Activated CD4-positive, alpha-beta memory T cell treated with anti-CD3 and anti-CD28 coated beads for 36 hours (primary cell): ENCODE results near the gene TBC1D5. TPM values are rescaled to one million over a fixed set of nuclear protein-coding genes. Genes with fewer than 3 reads are reported as not detected.

Source experiments
- CTCF ChIA-PET: fragments of 350-600 bp; sonication (Branson Sonifier 250); formaldehyde crosslinking; loops from one replicate; lab custom pipeline; 2021; ENCODE audit warnings: antibody characterized with exemption, inconsistent platforms; lab: Charles Lee
- POLR2A ChIA-PET: fragments of 350-600 bp; sonication (Branson Sonifier 250); formaldehyde crosslinking; loops from one replicate; lab custom pipeline; 2021; ENCODE audit warnings: antibody characterized with exemption; lab: Charles Lee
- DNase-seq: peaks from one replicate; pipeline ENCODE4 v3.0.0-alpha.2; 2020
- H3K27ac Mint-ChIP-seq: one replicate; pipeline ENCODE4 v1.8.0; 2021; ENCODE audit warnings: mixed read lengths
- H3K27me3 Mint-ChIP-seq: one replicate; pipeline ENCODE4 v1.8.0; 2021; ENCODE audit warnings: mixed read lengths
- H3K36me3 Mint-ChIP-seq: one replicate; pipeline ENCODE4 v1.8.0; 2021; ENCODE audit warnings: mixed read lengths
- H3K4me1 Mint-ChIP-seq: one replicate; pipeline ENCODE4 v1.8.0; 2021; ENCODE audit warnings: low read depth, mixed read lengths
- H3K4me3 Mint-ChIP-seq: one replicate; pipeline ENCODE4 v1.8.0; 2021; ENCODE audit warnings: mild to moderate bottlenecking, mixed read lengths
- H3K9me3 Mint-ChIP-seq: one replicate; pipeline ENCODE4 v1.8.0; 2021; ENCODE audit warnings: mixed read lengths
- intact Hi-C: fragments of 100-400 bp; cut with micrococcal nuclease; formaldehyde crosslinking; loops from one replicate; pipeline ENCODE4 v1.15.1; 2023
- total RNA-seq, 2 experiments: library from RNA; stranded (reverse); gene quantifications; one replicate each; pipeline ENCODE4 v1.2.3, GENCODE V29; 2021

The TBC1D5 gene
- total RNA-seq, 2 experiments from 2014 or later = 49.2 to 53.7 TPM

DNA sequence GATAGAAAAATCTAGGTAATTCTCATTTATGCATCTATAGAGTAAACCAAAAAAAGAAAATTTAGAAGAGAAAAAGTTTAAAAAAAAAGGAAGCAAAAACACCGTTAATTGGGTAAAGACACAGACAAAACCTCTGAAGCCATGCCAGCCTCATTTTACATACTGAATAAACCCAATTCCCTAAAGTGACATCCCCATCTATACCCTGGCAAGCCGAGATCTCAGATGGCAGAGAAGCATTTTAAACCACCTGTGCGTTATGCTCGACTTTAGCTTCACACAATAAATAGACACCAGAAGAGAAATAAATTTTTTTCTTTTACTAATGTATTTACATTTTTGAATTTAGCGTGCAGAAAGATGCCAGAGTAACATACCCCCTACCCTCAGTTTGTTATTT is 475.6 kb downstream of the TBC1D5 start:
- CTCF ChIA-PET = no interaction called here
- POLR2A ChIA-PET = no interaction called here
- H3K4me3 Mint-ChIP-seq = no peak overlapping the region

DNA sequence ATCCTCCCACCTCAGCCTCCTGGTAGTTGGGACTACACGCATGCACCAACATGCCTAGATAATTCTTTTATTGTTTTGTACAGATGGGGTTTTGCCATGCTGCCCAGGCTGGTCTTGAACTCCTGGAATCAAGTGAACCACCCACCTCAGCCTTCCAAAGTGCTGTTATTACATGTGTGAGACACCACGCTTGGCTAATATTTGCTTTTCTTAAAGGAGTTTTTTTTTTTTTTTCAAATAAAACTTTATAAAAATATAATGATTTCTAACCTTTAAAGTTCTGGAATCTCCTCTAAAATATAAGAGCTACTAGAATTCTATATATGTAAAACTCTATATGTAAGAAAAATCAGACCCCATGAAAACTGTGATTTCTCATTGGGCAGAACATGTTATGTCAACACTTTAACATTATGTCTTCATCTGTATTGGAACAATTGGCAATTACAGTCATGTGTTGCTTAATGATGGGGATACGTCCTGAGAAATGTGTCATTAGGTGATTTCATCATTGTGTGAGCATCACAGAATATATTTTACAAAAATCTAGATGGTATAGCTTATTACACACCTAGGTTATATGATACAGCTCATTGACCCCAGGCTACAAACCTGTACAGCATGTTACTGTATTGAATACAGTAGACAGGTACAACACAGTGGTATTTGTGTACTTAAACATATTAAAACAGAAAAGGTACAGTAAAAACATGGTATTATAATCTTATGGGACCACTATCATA is 480.6 kb downstream of the TBC1D5 start:
- DNase-seq = no peak
- Mint-ChIP-seq H3K36me3 (no peaks in the 10 kb centered on the region), H3K9me3 (no peaks in the 10 kb centered on the region), H3K4me1 (no peaks in the 10 kb centered on the region), H3K4me3 (no peak overlapping the region), H3K27ac (no peak overlapping the region), H3K27me3 (no peaks in the 10 kb centered on the region)
- ChIA-PET POLR2A (no interaction called here), CTCF (interaction anchor here (0.6 to 1.9 kb wide), 3 partner anchors 151 to 579 kb away, joined by 3 to 7 read pairs (median 3); no protein-coding TSS in a partner anchor)
- intact Hi-C loops = no loop called here

More for the DNA sequence above, 475.6 kb downstream of the TBC1D5 start:
- intact Hi-C loops = no loop called here
- H3K4me1 Mint-ChIP-seq = no peaks in the 10 kb centered on the region
- H3K27me3 Mint-ChIP-seq = no peaks in the 10 kb centered on the region
- no peaks in the 10 kb centered on the region for H3K9me3 Mint-ChIP-seq
- no peak for DNase-seq
- H3K36me3 Mint-ChIP-seq = no peaks in the 10 kb centered on the region
- H3K27ac Mint-ChIP-seq = no peak overlapping the region

DNA sequence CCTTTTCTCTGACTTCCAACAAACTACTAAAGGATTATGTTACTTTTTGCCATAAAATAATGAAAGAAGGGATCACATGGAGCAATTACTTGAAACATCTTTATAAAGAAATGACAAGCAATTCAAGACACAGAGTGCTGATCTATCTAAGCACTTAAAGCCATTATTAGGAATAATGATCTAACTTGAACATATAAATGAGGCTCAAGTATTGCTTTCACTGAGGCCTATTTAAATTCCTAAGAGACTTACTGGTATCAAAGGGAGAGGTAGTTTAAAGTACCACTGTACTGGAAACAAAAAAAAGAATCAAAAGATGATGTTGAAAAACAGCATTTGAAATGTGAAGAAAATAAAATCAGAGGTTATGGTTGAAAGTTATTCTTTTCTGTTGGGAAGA is 482.2 kb downstream of the TBC1D5 start:
- no peaks in the 10 kb centered on the region for H3K27me3 Mint-ChIP-seq
- ChIA-PET POLR2A (no interaction called here), CTCF (interaction anchor here (0.8 to 1.5 kb wide), 5 partner anchors 44 to 581 kb away, joined by 3 to 15 read pairs (median 3); no protein-coding TSS in a partner anchor)
- no peak overlapping the region for H3K27ac Mint-ChIP-seq
- no peaks in the 10 kb centered on the region for H3K4me1 Mint-ChIP-seq
- DNase-seq = no peak
- no peaks in the 10 kb centered on the region for H3K9me3 Mint-ChIP-seq
- H3K4me3 Mint-ChIP-seq = no peak overlapping the region
- intact Hi-C loops = no loop called here
- H3K36me3 Mint-ChIP-seq = no peaks in the 10 kb centered on the region

DNA sequence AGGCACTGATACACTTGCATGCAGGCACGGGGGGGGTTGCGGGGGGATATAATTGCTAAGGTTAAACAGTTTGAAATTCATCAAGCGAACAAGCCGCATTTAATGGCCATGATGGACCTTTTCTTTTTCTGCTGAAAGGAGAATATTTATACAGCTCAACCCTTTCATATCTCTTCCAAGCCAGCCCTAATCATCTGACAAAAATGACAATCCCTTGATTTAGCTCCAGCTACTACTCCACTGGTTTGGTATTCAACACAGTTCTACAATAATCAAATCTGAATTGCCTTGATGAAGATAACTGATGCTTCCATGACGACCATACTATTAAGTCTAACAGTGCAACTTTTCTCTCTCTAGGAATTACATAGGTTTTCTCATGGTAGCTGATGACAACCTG is 482.7 kb downstream of the TBC1D5 start:
- Mint-ChIP-seq H3K4me1 (no peaks in the 10 kb centered on the region), H3K27me3 (no peaks in the 10 kb centered on the region), H3K36me3 (no peaks in the 10 kb centered on the region), H3K9me3 (no peaks in the 10 kb centered on the region), H3K27ac (no peak overlapping the region), H3K4me3 (no peak overlapping the region)
- POLR2A ChIA-PET = no interaction called here
- no peak for DNase-seq
- intact Hi-C loops = no loop called here
- CTCF ChIA-PET = interaction anchor here (0.8 to 1.5 kb wide), 5 partner anchors 45 to 582 kb away, joined by 3 to 15 read pairs (median 3); no protein-coding TSS in a partner anchor

DNA sequence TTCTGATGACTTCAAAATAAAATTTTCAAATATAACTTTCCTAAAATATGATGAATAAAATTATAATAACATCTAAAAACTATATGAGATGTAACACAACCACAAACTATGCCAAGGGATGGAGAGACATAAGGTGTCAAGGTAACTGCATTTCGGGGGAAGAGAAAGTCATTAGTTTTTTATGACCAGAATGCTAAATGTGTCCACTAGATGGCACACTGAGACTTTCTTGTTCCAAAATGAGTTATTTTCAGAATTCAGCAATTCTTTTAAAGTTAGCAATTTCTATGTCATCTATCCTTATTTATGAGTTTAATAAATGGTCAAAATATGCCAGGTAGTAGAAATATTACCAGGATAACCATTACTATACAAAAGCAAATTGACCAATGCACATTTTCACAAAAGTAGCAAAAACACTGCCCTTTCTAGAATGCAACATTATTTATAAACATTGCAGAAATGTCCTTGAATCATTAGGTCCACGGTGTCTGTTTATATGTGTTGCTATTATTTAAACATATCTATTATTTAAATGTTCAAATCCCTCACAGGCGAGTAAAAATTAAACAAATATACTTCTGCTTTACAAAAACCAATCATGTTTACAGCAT is 483.5 kb downstream of the TBC1D5 start:
- POLR2A ChIA-PET = no interaction called here
- CTCF ChIA-PET = interaction anchor here (0.9 to 1.5 kb wide), 6 partner anchors 10 to 583 kb away, joined by 3 to 15 read pairs (median 4); no protein-coding TSS in a partner anchor
- no peak for DNase-seq
- Mint-ChIP-seq H3K27me3 (no peaks in the 10 kb centered on the region), H3K36me3 (no peaks in the 10 kb centered on the region), H3K4me1 (no peaks in the 10 kb centered on the region), H3K27ac (no peak overlapping the region), H3K4me3 (no peak overlapping the region), H3K9me3 (no peaks in the 10 kb centered on the region)
- intact Hi-C loops = loop anchor here (1.0 kb wide), 2 partner anchors 154 to 582 kb away; no protein-coding TSS in a partner anchor

DNA sequence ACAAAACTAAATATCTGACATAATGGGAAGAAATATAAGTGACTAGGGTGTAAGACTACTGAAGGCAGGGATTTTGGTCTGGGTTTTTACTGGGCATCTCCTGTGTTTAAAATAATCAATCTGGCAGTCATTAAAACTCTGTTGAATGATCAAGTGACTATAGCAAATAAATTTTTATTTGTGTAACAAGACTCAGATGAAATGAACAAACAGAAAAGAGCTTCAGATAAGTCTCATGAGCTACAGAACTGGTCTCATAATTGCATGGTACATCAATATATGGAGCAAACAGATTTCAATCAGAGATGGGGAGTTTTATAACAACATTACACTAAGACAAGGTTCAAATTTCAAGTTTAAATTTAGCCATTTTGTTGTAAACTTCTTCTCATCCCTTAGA is 485.2 kb downstream of the TBC1D5 start:
- no peaks in the 10 kb centered on the region for H3K36me3 Mint-ChIP-seq
- no peak overlapping the region for H3K27ac Mint-ChIP-seq
- POLR2A ChIA-PET = no interaction called here
- H3K9me3 Mint-ChIP-seq = no peaks in the 10 kb centered on the region
- intact Hi-C loops = no loop called here
- no peak for DNase-seq
- H3K4me1 Mint-ChIP-seq = no peaks in the 10 kb centered on the region
- CTCF ChIA-PET = interaction anchor here (1.3 to 1.5 kb wide), 3 partner anchors 8 to 154 kb away, joined by 3 to 4 read pairs (median 4); no protein-coding TSS in a partner anchor
- no peaks in the 10 kb centered on the region for H3K27me3 Mint-ChIP-seq
- no peak overlapping the region for H3K4me3 Mint-ChIP-seq

DNA sequence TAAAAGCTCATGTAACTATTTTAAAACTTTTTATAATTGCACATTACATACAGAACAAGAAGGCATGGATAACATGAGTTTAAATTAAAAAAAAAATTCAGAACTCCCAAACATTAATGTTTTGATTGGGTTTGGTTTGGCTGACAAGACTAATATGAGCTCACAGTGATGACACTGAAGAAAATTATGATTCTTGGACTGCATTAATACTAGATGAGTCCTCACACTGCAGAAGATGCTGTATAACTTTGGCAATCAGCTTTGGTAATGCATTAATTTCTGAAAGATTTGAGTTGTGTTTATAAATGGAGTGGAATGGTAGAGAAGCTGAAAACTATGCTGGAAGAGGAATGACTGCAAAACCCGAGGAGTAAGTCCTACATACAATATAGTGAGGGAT is 498.8 kb downstream of the TBC1D5 start:
- POLR2A ChIA-PET = no interaction called here
- intact Hi-C loops = no loop called here

DNA sequence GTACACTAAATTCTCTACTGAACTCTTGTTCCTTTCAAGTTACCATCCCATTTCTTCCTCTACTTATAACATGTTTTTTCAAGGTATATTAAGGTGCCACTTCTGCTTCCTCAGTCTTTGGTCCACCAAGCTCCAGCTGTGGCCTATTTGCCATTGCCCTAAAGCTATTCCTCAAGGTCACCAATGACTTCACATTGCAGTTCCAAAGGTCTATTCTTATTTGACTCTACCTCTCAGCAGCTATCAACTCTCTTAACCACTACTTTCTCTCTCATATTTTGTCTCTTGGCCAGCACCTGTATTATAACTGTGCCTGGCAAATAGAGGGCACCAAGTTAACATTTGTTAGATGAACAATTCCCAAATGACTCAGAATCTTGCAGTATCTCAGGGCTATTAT is 503.0 kb downstream of the TBC1D5 start:
- Mint-ChIP-seq H3K27me3 (no peaks in the 10 kb centered on the region), H3K9me3 (no peaks in the 10 kb centered on the region), H3K36me3 (no peaks in the 10 kb centered on the region), H3K4me3 (no peak overlapping the region), H3K4me1 (peaks cover 12% of the 10 kb centered on the region), H3K27ac (no peak overlapping the region)
- POLR2A ChIA-PET = no interaction called here
- CTCF ChIA-PET = interaction anchor here (1.2 to 1.3 kb wide), 2 partner anchors 88 to 638 kb away, joined by 3 read pairs; no protein-coding TSS in a partner anchor
- DNase-seq = no peak
- intact Hi-C loops = loop anchor here (10.0 kb wide), 1 partner anchor 955 kb away; no protein-coding TSS in a partner anchor

More for the DNA sequence above, 498.8 kb downstream of the TBC1D5 start:
- no peaks in the 10 kb centered on the region for H3K9me3 Mint-ChIP-seq
- no peak overlapping the region for H3K27ac Mint-ChIP-seq
- no peaks in the 10 kb centered on the region for H3K4me1 Mint-ChIP-seq
- H3K4me3 Mint-ChIP-seq = no peak overlapping the region
- CTCF ChIA-PET = no interaction called here
- no peaks in the 10 kb centered on the region for H3K36me3 Mint-ChIP-seq
- no peaks in the 10 kb centered on the region for H3K27me3 Mint-ChIP-seq
- no peak for DNase-seq

DNA sequence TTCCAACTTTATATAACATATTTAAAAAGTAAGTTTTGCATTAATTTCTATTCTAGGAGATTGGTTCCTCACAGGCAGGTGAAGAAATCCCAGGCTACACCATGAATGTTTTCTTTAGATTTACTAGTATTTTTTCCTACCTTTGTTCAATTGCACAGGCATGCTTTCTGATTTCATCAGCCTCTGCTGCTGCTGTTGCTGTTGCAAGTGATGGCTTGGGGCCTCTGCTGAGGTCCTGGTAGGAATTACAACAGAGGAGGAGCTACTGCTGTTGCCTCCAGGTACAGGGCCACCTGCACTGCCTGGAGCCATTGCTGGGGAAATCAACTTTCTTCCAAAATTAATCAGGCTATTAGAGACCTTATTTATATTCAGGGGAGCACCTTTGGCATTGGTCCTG is 504.4 kb downstream of the TBC1D5 start:
- Mint-ChIP-seq H3K36me3 (peaks cover 2% of the 10 kb centered on the region), H3K27ac (no peak overlapping the region), H3K4me3 (no peak overlapping the region), H3K4me1 (peaks cover 21% of the 10 kb centered on the region), H3K9me3 (no peaks in the 10 kb centered on the region), H3K27me3 (no peaks in the 10 kb centered on the region)
- CTCF ChIA-PET = interaction anchor here (8.3 kb wide), 1 partner anchor 637 kb away, joined by 79 read pairs; no protein-coding TSS in a partner anchor
- POLR2A ChIA-PET = no interaction called here
- intact Hi-C loops = loop anchor here (10.0 kb wide), 1 partner anchor 953 kb away; no protein-coding TSS in a partner anchor
- DNase-seq = no peak

DNA sequence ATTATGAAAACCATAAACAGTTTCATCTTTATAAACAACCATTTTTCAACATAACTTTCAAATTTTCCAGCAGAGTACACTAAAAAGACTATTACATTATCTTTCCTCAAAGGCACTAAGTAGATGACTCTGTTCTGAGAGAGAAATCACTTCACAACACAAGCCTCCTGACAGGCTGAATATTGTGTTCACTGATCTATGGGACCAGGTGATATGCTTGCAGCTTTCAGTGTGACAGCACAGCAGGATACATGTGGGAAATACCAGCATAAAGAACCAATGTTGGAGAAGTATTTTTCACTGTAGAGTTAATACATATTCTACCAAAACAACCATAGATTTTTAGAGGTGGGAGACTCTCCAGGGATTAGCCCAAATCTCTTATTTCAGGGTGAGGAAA is 507.1 kb downstream of the TBC1D5 start:
- Mint-ChIP-seq H3K36me3 (peaks cover 2% of the 10 kb centered on the region), H3K27ac (no peak overlapping the region), H3K9me3 (no peaks in the 10 kb centered on the region), H3K27me3 (no peaks in the 10 kb centered on the region), H3K4me1 (peaks cover 21% of the 10 kb centered on the region), H3K4me3 (no peak overlapping the region)
- intact Hi-C loops = loop anchor here (10.0 kb wide), 1 partner anchor 951 kb away; no protein-coding TSS in a partner anchor
- DNase-seq = no peak
- CTCF ChIA-PET = interaction anchor here (4.0 to 8.3 kb wide), 2 partner anchors 351 to 634 kb away, joined by 23 to 79 read pairs; partner anchors contain the start of gene PLCL2
- POLR2A ChIA-PET = no interaction called here

DNA sequence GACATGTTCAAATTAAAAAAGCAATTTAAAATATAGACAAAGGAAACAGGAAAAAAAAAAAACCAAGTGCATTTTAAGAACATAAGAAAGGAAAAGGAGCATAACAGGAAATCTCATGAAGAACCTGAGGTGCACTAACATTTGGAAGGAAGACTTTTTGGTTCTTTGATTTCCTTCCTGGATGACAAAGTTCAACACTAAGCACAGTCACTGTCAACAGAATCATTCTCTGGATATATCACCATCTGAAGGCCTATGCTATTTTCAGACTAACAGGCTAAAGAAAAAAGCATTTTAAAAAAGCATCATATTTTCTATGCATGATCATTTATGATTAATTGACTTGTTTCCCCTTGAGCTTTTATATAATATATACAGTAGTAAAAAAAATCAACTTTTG is 508.0 kb downstream of the TBC1D5 start:
- intact Hi-C loops = loop anchor here (5.0 to 10.0 kb wide), 3 partner anchors 147 to 950 kb away; no protein-coding TSS in a partner anchor
- DNase-seq = no peak
- POLR2A ChIA-PET = no interaction called here
- Mint-ChIP-seq H3K27me3 (no peaks in the 10 kb centered on the region), H3K9me3 (no peaks in the 10 kb centered on the region), H3K27ac (no peak overlapping the region), H3K36me3 (peaks cover 2% of the 10 kb centered on the region), H3K4me1 (peaks cover 21% of the 10 kb centered on the region), H3K4me3 (no peak overlapping the region)
- CTCF ChIA-PET = interaction anchor here (0.6 to 8.3 kb wide), 7 partner anchors 196 to 637 kb away, joined by 3 to 79 read pairs (median 5); partner anchors contain the start of gene PLCL2

DNA sequence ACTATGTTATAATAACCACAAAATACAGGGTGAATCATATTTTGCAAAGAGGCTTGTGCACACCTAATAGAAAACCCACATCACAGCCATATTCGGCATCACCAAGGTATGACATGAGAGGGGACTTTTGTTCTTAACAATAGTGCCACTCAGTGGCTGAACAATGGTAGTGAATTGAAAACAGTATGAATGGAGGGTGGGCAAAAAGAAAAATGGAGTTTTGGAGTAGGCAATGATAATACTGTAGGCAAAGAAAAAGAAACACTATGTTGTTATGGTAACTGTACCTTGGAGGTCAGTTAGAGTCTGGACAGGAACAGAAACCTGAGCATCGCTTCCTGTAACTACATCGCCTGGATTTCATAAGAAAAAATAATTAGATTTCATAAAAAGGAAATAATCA is 509.0 kb downstream of the TBC1D5 start:
- ChIA-PET POLR2A (no interaction called here), CTCF (interaction anchor here (0.9 to 8.3 kb wide), 8 partner anchors 26 to 636 kb away, joined by 3 to 79 read pairs (median 8); partner anchors contain the start of gene PLCL2)
- no peaks in the 10 kb centered on the region for H3K27me3 Mint-ChIP-seq
- H3K9me3 Mint-ChIP-seq = no peaks in the 10 kb centered on the region
- peaks cover 21% of the 10 kb centered on the region for H3K4me1 Mint-ChIP-seq
- intact Hi-C loops = loop anchor here (1.0 to 10.0 kb wide), 7 partner anchors 146 to 949 kb away; partner anchors contain the start of gene PLCL2
- peak; percentile 25 for DNase-seq
- no peak overlapping the region for H3K27ac Mint-ChIP-seq
- H3K4me3 Mint-ChIP-seq = no peak overlapping the region
- H3K36me3 Mint-ChIP-seq = peaks cover 2% of the 10 kb centered on the region
